GM19438 (cell line): Measurements from ENCODE around the gene PERM1.
"Not testable (repeated sequence)": the region's sequence is repeated elsewhere in the genome, so short reads cannot be mapped to it uniquely, and the experiment has no call there.

Experiments
- ATAC-seq: cut with Tn5 transposase; IDR thresholded peaks from one replicate; pipeline ENCODE4 v1.9.1; 2021; ENCODE audit warnings: low read depth; ENCODE audit not compliant: unreplicated experiment

Gene PERM1

GRCh38 chr1:952201-952600 lies 29.7 kb downstream of the PERM1 start:
- no peak for ATAC-seq

- ATAC-seq: no peak
Observed at GRCh38 chr1:951364-951763, 30.5 kb downstream of the PERM1 start.

- no peak for ATAC-seq
Observed at GRCh38 chr1:950881-951280, 31.0 kb downstream of the PERM1 start.

- no peak for ATAC-seq
Observed at GRCh38 chr1:950268-950667, 31.6 kb downstream of the PERM1 start.

- ATAC-seq: no peak
Observed at GRCh38 chr1:947958-948357, 33.9 kb downstream of the PERM1 start.

GRCh38 chr1:946811-947210 lies 35.1 kb downstream of the PERM1 start:
- ATAC-seq: not testable (repeated sequence)

GRCh38 chr1:945688-946556 lies 36.0 kb downstream of the PERM1 start:
- no peak for ATAC-seq

- ATAC-seq: no peak
Observed at GRCh38 chr1:944341-945325, 37.3 kb downstream of the PERM1 start.

GRCh38 chr1:943545-944340 lies 38.1 kb downstream of the PERM1 start:
- ATAC-seq: no peak

GRCh38 chr1:942864-943533 lies 38.9 kb downstream of the PERM1 start:
- ATAC-seq: no peak

- no peak for ATAC-seq
Observed at GRCh38 chr1:942411-942821, 39.5 kb downstream of the PERM1 start.

GRCh38 chr1:941588-942383 lies 40.1 kb downstream of the PERM1 start:
- no peak for ATAC-seq

GRCh38 chr1:941015-941587 lies 40.8 kb downstream of the PERM1 start:
- ATAC-seq: no peak

- no peak for ATAC-seq
Observed at GRCh38 chr1:940107-941014, 41.5 kb downstream of the PERM1 start.

- ATAC-seq: no peak
Observed at GRCh38 chr1:939511-940106, 42.3 kb downstream of the PERM1 start.

GRCh38 chr1:938711-939489 lies 43.0 kb downstream of the PERM1 start:
- no peak for ATAC-seq
